ENCODE results near the gene FHIT.

DNA sequence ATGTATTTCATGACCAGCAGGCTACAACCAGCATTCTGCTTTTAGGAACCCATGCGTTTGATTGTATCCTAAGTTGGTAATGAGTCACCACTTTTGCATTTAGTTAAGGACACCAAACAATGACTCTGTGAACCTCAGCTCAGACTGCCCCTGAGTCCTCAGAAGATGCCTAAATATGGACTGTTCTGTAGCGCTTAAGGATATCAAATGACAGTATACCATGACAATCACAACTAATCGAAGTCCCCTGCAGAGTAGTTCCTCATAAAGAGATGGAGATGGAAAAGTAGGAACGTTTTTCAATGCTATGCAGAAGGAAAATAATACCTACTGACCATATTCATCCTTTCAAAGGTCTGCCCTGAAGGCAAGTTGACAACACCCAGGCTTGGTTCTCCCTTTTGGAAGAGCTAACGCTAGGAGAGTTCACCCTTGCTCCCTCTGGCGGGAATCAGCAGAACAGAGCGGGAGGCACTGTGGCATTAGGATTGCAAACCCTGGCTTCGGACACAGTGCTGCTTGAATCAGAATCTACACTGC is 508.6 kb downstream of the FHIT start:
- no peak for TF ChIP-seq EZH2 (IDR thresholded peaks at IDR 0.05; ENCODE audit: borderline replicate concordance)
- TF ChIP-seq CTCF (IDR thresholded peaks at IDR 0.05; ENCODE audit: poor library complexity): peak; percentile 48
- TF ChIP-seq EZH2phosphoT487 (IDR thresholded peaks at IDR 0.05; ENCODE audit: low read depth, severe bottlenecking, unreplicated experiment): no peak

All from hepatocyte (in vitro differentiated cells).